K562 (cell line): ENCODE data around the gene STX1A. TPM values are rescaled to one million over a fixed set of nuclear protein-coding genes. Genes with fewer than 3 reads are reported as not detected.

Experiments used
- BACH1 ChIP-seq: fragments of 200-800 bp; sonication (Bioruptor generic); IDR thresholded peaks from 2 replicates; pipeline ENCODE4 v1.6.1; 2016; ENCODE audit warnings: missing genetic modification characterization, missing compliant biosample characterization
- CREB1 ChIP-seq, 2 experiments: sonication (generic) in 1 of 2; formaldehyde crosslinking in 1 of 2; IDR thresholded peaks; 2 replicates each; pipeline versions ENCODE4 v1.6.1 to v1.8.0; 2012 to 2022; ENCODE audit warnings: inconsistent platforms in 1 of 2, mild to moderate bottlenecking in 1 of 2, missing genetic modification reagents in 1 of 2, moderate library complexity in 1 of 2
- CREB3L1 ChIP-seq: fragments of 450-650 bp; IDR thresholded peaks from 2 replicates; pipeline ENCODE4 v1.6.1; 2014; ENCODE audit warnings: low read depth, mild to moderate bottlenecking, moderate library complexity, borderline replicate concordance
- ETV6 ChIP-seq, 3 experiments: fragments of 150-350 bp in 1 of 3; sonication (generic) in 1 of 3; formaldehyde crosslinking in 1 of 3; IDR thresholded peaks; 2 replicates each; pipeline versions ENCODE4 v1.6.1 to v1.8.0; 2014 to 2022; ENCODE audit warnings: borderline replicate concordance in 2 of 3, low read depth in 2 of 3, antibody characterized with exemption in 1 of 3, low read length in 1 of 3, mild to moderate bottlenecking in 1 of 3, missing genetic modification reagents in 1 of 3
- EZH2 ChIP-seq: IDR thresholded peaks from 2 replicates; pipeline ENCODE4 v1.6.1; 2012; ENCODE audit warnings: low read depth, mild to moderate bottlenecking, inconsistent platforms, low read length, borderline replicate concordance
- FOXJ3 ChIP-seq: sonication (generic); formaldehyde crosslinking; IDR thresholded peaks from 2 replicates; pipeline ENCODE4 v1.4.0; 2020; ENCODE audit warnings: mild to moderate bottlenecking, missing genetic modification reagents
- HIVEP1 ChIP-seq: fragments of 250-450 bp; sonication (Bioruptor Pico); IDR thresholded peaks from 2 replicates; pipeline ENCODE4 v1.4.0; 2020; ENCODE audit warnings: mild to moderate bottlenecking
- HMGXB4 ChIP-seq: sonication (generic); formaldehyde crosslinking; IDR thresholded peaks from 2 replicates; pipeline ENCODE4 v1.8.1; 2023; ENCODE audit warnings: mild to moderate bottlenecking, missing genetic modification reagents
- KDM1A ChIP-seq, 2 experiments: fragments of 450-650 bp; IDR thresholded peaks; 2 replicates each; pipeline ENCODE4 v1.6.1; 2016; ENCODE audit warnings: mild to moderate bottlenecking in 2 of 2
- MBD2 ChIP-seq: sonication (generic); IDR thresholded peaks from 2 replicates; pipeline ENCODE4 v1.6.1; 2016; ENCODE audit warnings: low read depth, borderline replicate concordance
- PHTF2 ChIP-seq: fragments of 250-450 bp; sonication (Bioruptor Pico); IDR thresholded peaks from 2 replicates; pipeline ENCODE4 v1.5.0; 2021; ENCODE audit warnings: mild to moderate bottlenecking
- PYGO2 ChIP-seq: fragments of 450-650 bp; IDR thresholded peaks from 2 replicates; pipeline ENCODE4 v1.6.1; 2016; ENCODE audit warnings: mild to moderate bottlenecking, missing genetic modification characterization, moderate library complexity, missing compliant biosample characterization
- RFX7 ChIP-seq: fragments of 250-450 bp; sonication (Bioruptor Pico); IDR thresholded peaks from 2 replicates; pipeline ENCODE4 v1.5.1; 2021; ENCODE audit warnings: mild to moderate bottlenecking
- SETDB1 ChIP-seq: IDR thresholded peaks from one replicate; pipeline ENCODE4 v1.6.1; 2012; ENCODE audit warnings: low read length, control low read depth, inconsistent platforms
- SIN3B ChIP-seq: fragments of 450-650 bp; IDR thresholded peaks from 2 replicates; pipeline ENCODE4 v1.6.1; 2017; ENCODE audit warnings: low read depth, mild to moderate bottlenecking, moderate library complexity
- SREBF1 ChIP-seq: fragments of 150-350 bp; IDR thresholded peaks from 2 replicates; pipeline ENCODE4 v1.6.1; 2014; ENCODE audit warnings: antibody characterized with exemption, low read depth, low read length, borderline replicate concordance
- SRF ChIP-seq, 2 experiments: fragments of 250-450, 450-650 bp in 1 of 2; sonication (Bioruptor Pico) in 1 of 2; sonication (generic) in 1 of 2; formaldehyde crosslinking; IDR thresholded peaks; 2 replicates each; pipeline versions ENCODE4 v1.5.0 to v1.5.1; 2020 to 2022; ENCODE audit warnings: mild to moderate bottlenecking in 1 of 2, missing genetic modification reagents in 1 of 2
- THRAP3 ChIP-seq: fragments of 450-650 bp; IDR thresholded peaks from 2 replicates; pipeline ENCODE4 v1.6.1; 2016; ENCODE audit warnings: mild to moderate bottlenecking, inconsistent platforms, borderline replicate concordance
- TOE1 ChIP-seq, 2 experiments: fragments of 450-650 bp in 1 of 2; sonication (generic) in 1 of 2; formaldehyde crosslinking in 1 of 2; IDR thresholded peaks; 2 replicates each; pipeline versions ENCODE4 v1.7.1 to v1.8.0; 2016 to 2022; ENCODE audit warnings: borderline replicate concordance in 2 of 2, mild to moderate bottlenecking in 2 of 2, antibody characterized with exemption in 1 of 2, inconsistent platforms in 1 of 2, low read depth in 1 of 2, missing genetic modification reagents in 1 of 2, moderate library complexity in 1 of 2
- ZNF140 ChIP-seq: fragments of 250-450 bp; sonication (Bioruptor Pico); IDR thresholded peaks from 2 replicates; pipeline ENCODE4 v1.8.0; 2021; ENCODE audit warnings: moderate library complexity, mild to moderate bottlenecking, inconsistent platforms
- ZNF23 ChIP-seq: fragments of 250-450 bp; sonication (Bioruptor Pico); IDR thresholded peaks from 2 replicates; pipeline ENCODE4 v1.4.0; 2020; ENCODE audit warnings: mild to moderate bottlenecking
- ZNF232 ChIP-seq: sonication (generic); formaldehyde crosslinking; IDR thresholded peaks from 2 replicates; pipeline ENCODE4 v1.8.0; 2022; ENCODE audit warnings: mild to moderate bottlenecking, missing genetic modification reagents
- ZNF324 ChIP-seq: fragments of 250-450 bp; sonication (Bioruptor Pico); IDR thresholded peaks from 2 replicates; pipeline ENCODE4 v1.4.0; 2020; ENCODE audit warnings: mild to moderate bottlenecking
- ZNF511 ChIP-seq: sonication (generic); formaldehyde crosslinking; IDR thresholded peaks from 2 replicates; pipeline ENCODE4 v1.8.0; 2022; ENCODE audit warnings: mild to moderate bottlenecking, missing genetic modification reagents
- ZNF77 ChIP-seq: fragments of 250-450 bp; sonication (Bioruptor Pico); IDR thresholded peaks from 2 replicates; pipeline ENCODE4 v1.5.0; 2020
- polyA plus RNA-seq, 8 experiments: library from polyadenylated mRNA; depleted of rRNA in 4 of 8; stranded (reverse) in 5 of 8; unstranded in 3 of 8; fragments of >200 nt; fragmentation: Nextera tagmentation in 2 of 8; fragmentation: Illumina TruSeq in 1 of 8; extraction: Ambion mirVana in 2 of 8; extraction: Trizol in 1 of 8; gene quantifications; 2 replicates each; pipeline versions ENCODE4 v1.2.1 to v1.2.3, GENCODE V29; 2011 to 2014; ENCODE audit warnings: inconsistent platforms in 1 of 8, missing spikeins in 1 of 8
- total RNA-seq, 7 experiments: library from RNA; depleted of rRNA in 6 of 7; stranded (reverse); fragments of >200 nt in 6 of 7; fragmentation: Illumina TruSeq in 2 of 7; extraction: Trizol in 2 of 7; gene quantifications; 2 replicates each; pipeline versions ENCODE4 v1.2.1 to v1.2.3, GENCODE V29; 2011 to 2021; ENCODE audit warnings: low replicate concordance in 1 of 7

Gene STX1A
- total and polyA plus RNA-seq, 9 of the 15 experiments (the other 6 are each of a cell fraction or from before 2014, with no cell fraction given), result 0.04 to 15.1 (median 6.3) TPM

- no peak for TF ChIP-seq HIVEP1 (CRISPR knock-in tag)
- TF ChIP-seq HMGXB4 (CRISPR knock-in tag), result no peak
- TF ChIP-seq TOE1 (IDR thresholded peaks at IDR 0.05; ENCODE audit: borderline replicate concordance), result no peak
- no peak for TF ChIP-seq TOE1 (CRISPR knock-in tag; IDR thresholded peaks at IDR 0.05; ENCODE audit: borderline replicate concordance, low read depth)
- 0 out of 4 replicates have a peak, but pooled peaks of 1 of the 2 experiments have one; percentile 14 for TF ChIP-seq KDM1A (IDR thresholded peaks at IDR 0.05)
- no peak for TF ChIP-seq CREB3L1
- TF ChIP-seq RFX7 (CRISPR knock-in tag), result no peak
- TF ChIP-seq ZNF232, result no peak
- TF ChIP-seq BACH1, result no peak
- TF ChIP-seq ZNF324 (CRISPR knock-in tag), result no peak
- TF ChIP-seq PYGO2, result no peak
- TF ChIP-seq ETV6 (IDR thresholded peaks at IDR 0.05; ENCODE audit: borderline replicate concordance in 1 of 2, low read depth in 2 of 2, low read length in 1 of 2), result no peak
- no peak for TF ChIP-seq ETV6 (CRISPR knock-in tag; IDR thresholded peaks at IDR 0.05; ENCODE audit: borderline replicate concordance)
- TF ChIP-seq SETDB1, result no peak
- no peak for TF ChIP-seq SIN3B
- no peak for TF ChIP-seq PHTF2 (CRISPR knock-in tag)
- no peak for TF ChIP-seq SREBF1
- TF ChIP-seq MBD2, result no peak
- TF ChIP-seq SRF (CRISPR knock-in tag; IDR thresholded peaks at IDR 0.05), result no peak
- no peak for TF ChIP-seq ZNF511 (CRISPR knock-in tag)
- TF ChIP-seq THRAP3, result peak; percentile 70; the same call in 1 of the 2 replicates
- TF ChIP-seq CREB1 (IDR thresholded peaks at IDR 0.05), result no peak
- TF ChIP-seq CREB1 (CRISPR knock-in tag; IDR thresholded peaks at IDR 0.05), result no peak
- no peak for TF ChIP-seq ZNF77 (CRISPR knock-in tag)
- TF ChIP-seq ZNF140 (CRISPR knock-in tag), result no peak
- no peak for TF ChIP-seq EZH2
- TF ChIP-seq FOXJ3 (CRISPR knock-in tag), result no peak
- no peak for TF ChIP-seq ZNF23 (CRISPR knock-in tag)
Observed at GRCh38 chr7:73762659-73762999, 43.2 kb upstream of the STX1A start (continued).
